Lung microvascular endothelial cell (primary cell): ENCODE data around the gene LDAF1. TPM values are rescaled to one million over a fixed set of nuclear protein-coding genes. Genes with fewer than 3 reads are reported as not detected.
"Not testable (repeated sequence)": the region's sequence is repeated elsewhere in the genome, so short reads cannot be mapped to it uniquely, and the experiment has no call there.

Source experiments
- DNase-seq, 2 donors: peaks; one replicate each; pipeline versions ENCODE4 v3.0.0 to v3.0.0-alpha.2; 2010; ENCODE audit warnings: low read depth in 2 of 2
- total RNA-seq: library from RNA; depleted of rRNA; stranded (reverse); fragments of >200 nt; gene quantifications from 2 replicates; pipeline ENCODE4 v1.2.1, GENCODE V29; 2014

LDAF1 gene
- total RNA-seq, 1 donor from 2014 or later, result 2.0 TPM

- DNase-seq, result peak in 1 of 2 donors; percentile 22
Measured at GRCh38 chr16:21162661-21163151, 4.2 kb downstream of the LDAF1 start.

GRCh38 chr16:21163576-21163975, 5.1 kb downstream of the LDAF1 start:
- DNase-seq, result no peak

GRCh38 chr16:21164521-21165168, 6.2 kb downstream of the LDAF1 start:
- no peak for DNase-seq

GRCh38 chr16:21166561-21166961, 8.1 kb downstream of the LDAF1 start:
- no peak for DNase-seq

GRCh38 chr16:21167360-21167759, 8.9 kb downstream of the LDAF1 start:
- no peak for DNase-seq

GRCh38 chr16:21167929-21168602, 9.6 kb downstream of the LDAF1 start:
- no peak for DNase-seq

- no peak for DNase-seq
Measured at GRCh38 chr16:21169249-21169981, 10.9 kb downstream of the LDAF1 start.

GRCh38 chr16:21170116-21170515, 11.6 kb downstream of the LDAF1 start:
- not testable (repeated sequence) for DNase-seq

- no peak for DNase-seq
Measured at GRCh38 chr16:21172650-21173049, 14.2 kb downstream of the LDAF1 start.

GRCh38 chr16:21175397-21175796, 16.9 kb downstream of the LDAF1 start:
- DNase-seq, result no peak

- no peak for DNase-seq
Measured at GRCh38 chr16:21179126-21179982, 20.9 kb downstream of the LDAF1 start.

- no peak for DNase-seq
Measured at GRCh38 chr16:21179983-21180365, 21.5 kb downstream of the LDAF1 start.

- no peak for DNase-seq
Measured at GRCh38 chr16:21183995-21184394, 25.5 kb downstream of the LDAF1 start.

GRCh38 chr16:21184834-21185233, 26.4 kb downstream of the LDAF1 start:
- DNase-seq, result peak in 1 of 2 donors; percentile 45

- no peak for DNase-seq
Measured at GRCh38 chr16:21185659-21186325, 27.3 kb downstream of the LDAF1 start.

- peak in 1 of 2 donors; percentile 37 for DNase-seq
Measured at GRCh38 chr16:21186326-21186691, 27.8 kb downstream of the LDAF1 start.

GRCh38 chr16:21189311-21189710, 30.8 kb downstream of the LDAF1 start:
- no peak for DNase-seq

- DNase-seq, result no peak
Measured at GRCh38 chr16:21190013-21190412, 31.5 kb downstream of the LDAF1 start.

GRCh38 chr16:21190599-21190998, 32.1 kb downstream of the LDAF1 start:
- DNase-seq, result no peak

- no peak for DNase-seq
Measured at GRCh38 chr16:21192991-21193390, 34.5 kb downstream of the LDAF1 start.

- DNase-seq, result no peak
Measured at GRCh38 chr16:21194771-21195301, 36.4 kb downstream of the LDAF1 start.
